ENCODE data around the gene ABCA2.

Gene ABCA2

GRCh38 chr9:137051145-137051724, 23.2 kb upstream of the ABCA2 start:
- no peak for TF ChIP-seq CTCF (IDR thresholded peaks at IDR 0.05; ENCODE audit: borderline replicate concordance, control extremely low read depth, extremely low read depth, insufficient read depth, missing control alignments)
- in situ Hi-C loops (cut with MboI; ENCODE audit: low sequenced_read_pairs, unreplicated experiment): no loop called here
- no peak for DNase-seq (ENCODE audit: low spot score)

- TF ChIP-seq CTCF (IDR thresholded peaks at IDR 0.05; ENCODE audit: borderline replicate concordance, control extremely low read depth, extremely low read depth, insufficient read depth, missing control alignments): no peak
- in situ Hi-C loops (cut with MboI; ENCODE audit: low sequenced_read_pairs, unreplicated experiment): no loop called here
- no peak for DNase-seq (ENCODE audit: low spot score)
Measured at GRCh38 chr9:137050570-137050969, 22.5 kb upstream of the ABCA2 start.

- peak; percentile 79 for DNase-seq (ENCODE audit: low spot score)
- in situ Hi-C loops (cut with MboI; ENCODE audit: low sequenced_read_pairs, unreplicated experiment): no loop called here
- peak; percentile 24 for TF ChIP-seq CTCF (IDR thresholded peaks at IDR 0.05; ENCODE audit: borderline replicate concordance, control extremely low read depth, extremely low read depth, insufficient read depth, missing control alignments)
Measured at GRCh38 chr9:137049544-137050449, 21.8 kb upstream of the ABCA2 start.

- no peak for TF ChIP-seq CTCF (IDR thresholded peaks at IDR 0.05; ENCODE audit: borderline replicate concordance, control extremely low read depth, extremely low read depth, insufficient read depth, missing control alignments)
- in situ Hi-C loops (cut with MboI; ENCODE audit: low sequenced_read_pairs, unreplicated experiment): no loop called here
- no peak for DNase-seq (ENCODE audit: low spot score)
Measured at GRCh38 chr9:137048655-137049543, 20.9 kb upstream of the ABCA2 start.

GRCh38 chr9:137046088-137046787, 18.2 kb upstream of the ABCA2 start, which contains the start of gene NPDC1:
TSS of gene NPDC1 (minus strand) at chr9:137046177. CDS start at chr9:137045989, 188 bp downstream.
- in situ Hi-C loops (cut with MboI; ENCODE audit: low sequenced_read_pairs, unreplicated experiment): no loop called here
- peak; percentile 95 for DNase-seq (ENCODE audit: low spot score)
- TF ChIP-seq CTCF (IDR thresholded peaks at IDR 0.05; ENCODE audit: borderline replicate concordance, control extremely low read depth, extremely low read depth, insufficient read depth, missing control alignments): peak; percentile 96
